DOHH2 (cell line): ENCODE measurements around the gene CCDC169.

Source experiments
- CTCF ChIP-seq: fragments of 200-600 bp; sonication (generic); IDR thresholded peaks from one replicate; pipeline ENCODE4 v1.5.1; 2014; ENCODE audit warnings: antibody characterized with exemption, mild to moderate bottlenecking, low read depth, low read length; ENCODE audit not compliant: poor library complexity, severe bottlenecking
- EZH2phosphoT487 ChIP-seq: fragments of 200-600 bp; sonication (generic); IDR thresholded peaks from 2 replicates; pipeline ENCODE4 v1.6.1; 2017; ENCODE audit warnings: borderline replicate concordance, mild to moderate bottlenecking, antibody characterized with exemption, low read length, moderate library complexity, mixed read lengths

GRCh38 chr13:36310417-36311108 lies 12.9 kb upstream of the CCDC169 start:
- TF ChIP-seq CTCF (no peak), EZH2phosphoT487 (no peak)
